CD4-positive, alpha-beta T cell treated with Interleukin-10 for 1 hour (primary cell): Measurements from ENCODE around the gene GPC6.

Experiments
- DNase-seq: peaks from one replicate; pipeline ENCODE4 v3.0.0-alpha.2; 2020

Gene GPC6

GRCh38 chr13:93753639-93754038 lies 527.0 kb downstream of the GPC6 start:
- DNase-seq: no peak

DNA sequence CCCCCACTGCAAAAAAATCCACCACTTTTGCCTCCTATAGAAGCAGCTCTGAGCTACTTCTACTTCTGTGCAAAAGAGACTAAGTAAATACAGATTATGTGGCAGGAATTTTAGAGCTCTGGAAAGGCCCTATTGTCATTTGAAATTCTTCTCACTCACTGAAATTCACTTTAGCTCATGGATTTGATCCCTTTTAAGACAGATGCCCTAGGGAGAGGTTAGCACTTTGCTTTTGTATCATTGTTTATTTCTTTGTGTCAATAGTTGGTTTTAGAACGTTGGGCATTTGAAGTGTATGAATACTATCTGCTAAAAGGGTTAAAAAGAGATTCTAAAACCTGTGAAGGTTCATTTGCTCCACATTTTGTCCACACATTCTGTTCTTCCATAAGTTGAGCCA lies 528.7 kb downstream of the GPC6 start:
- DNase-seq: no peak

- DNase-seq: no peak
These were observed 532.0 kb downstream of the GPC6 start for GRCh38 chr13:93758575-93758974.

GRCh38 chr13:93762708-93763426 lies 536.3 kb downstream of the GPC6 start:
- DNase-seq: no peak

- DNase-seq: no peak
These were observed 538.5 kb downstream of the GPC6 start for GRCh38 chr13:93765062-93765461.

GRCh38 chr13:93765811-93766210 lies 539.2 kb downstream of the GPC6 start:
- no peak for DNase-seq

DNA sequence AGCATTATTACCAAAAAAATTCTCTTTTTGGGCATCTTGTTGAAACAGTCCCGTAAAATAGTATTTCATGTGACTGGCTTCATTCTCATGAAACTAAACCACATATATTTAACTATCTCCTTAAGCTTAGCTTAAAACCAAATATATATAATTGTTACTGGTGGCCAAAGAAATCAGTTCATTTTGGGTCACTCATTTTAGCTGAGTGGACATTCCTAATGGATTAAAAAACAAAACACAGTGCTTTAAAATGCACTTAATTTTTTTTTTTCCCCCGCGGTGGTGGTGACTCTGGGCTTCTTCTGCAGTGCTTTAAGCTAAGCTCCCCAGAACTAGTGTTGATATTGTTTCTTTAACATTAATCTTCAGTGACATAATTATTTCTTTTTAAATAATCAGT lies 540.1 kb downstream of the GPC6 start:
- no peak for DNase-seq

- no peak for DNase-seq
These were observed 540.7 kb downstream of the GPC6 start for GRCh38 chr13:93767180-93767916.

- DNase-seq: no peak
These were observed 541.4 kb downstream of the GPC6 start for GRCh38 chr13:93767917-93768409.

GRCh38 chr13:93769101-93769500 lies 542.5 kb downstream of the GPC6 start:
- no peak for DNase-seq

DNA sequence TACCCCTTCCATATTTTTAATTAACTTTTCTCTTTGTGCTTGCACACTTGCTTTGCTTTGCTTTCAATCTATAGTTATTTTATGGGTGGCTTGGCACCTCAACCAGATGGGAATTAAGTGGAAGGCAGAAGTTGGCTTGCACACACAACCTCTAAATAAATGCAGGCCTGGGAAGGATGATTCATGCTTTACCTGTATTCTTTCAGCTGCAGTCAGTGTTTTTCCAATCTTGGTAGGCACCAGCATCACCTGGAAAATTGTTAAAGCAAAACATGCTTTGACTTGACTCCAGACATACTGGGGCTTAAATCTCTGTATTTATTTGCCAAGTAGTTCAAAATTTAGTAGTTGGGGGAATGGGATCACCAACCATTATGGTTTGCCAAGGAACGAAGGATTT lies 543.0 kb downstream of the GPC6 start:
- DNase-seq: no peak

DNA sequence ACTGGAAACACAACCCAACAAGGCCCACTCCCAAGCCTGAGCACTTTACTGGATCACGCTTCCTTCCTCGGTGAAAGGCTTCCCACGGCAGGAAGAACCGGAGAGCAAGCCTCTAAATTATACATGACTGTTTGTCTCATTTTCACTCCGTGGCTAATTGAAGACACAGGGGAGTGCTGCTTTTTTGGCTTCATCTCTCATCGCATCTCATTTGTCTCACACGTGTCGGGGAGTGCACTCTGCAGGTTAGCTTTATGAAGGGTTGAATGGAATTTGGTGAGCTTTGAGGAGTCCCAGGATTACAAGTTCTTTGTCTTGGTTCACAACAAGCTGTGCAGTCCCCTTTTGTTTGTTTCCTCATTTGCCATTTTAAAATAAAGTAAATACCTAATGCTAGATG lies 544.6 kb downstream of the GPC6 start:
- no peak for DNase-seq

GRCh38 chr13:93771782-93772181 lies 545.2 kb downstream of the GPC6 start:
- DNase-seq: no peak

DNA sequence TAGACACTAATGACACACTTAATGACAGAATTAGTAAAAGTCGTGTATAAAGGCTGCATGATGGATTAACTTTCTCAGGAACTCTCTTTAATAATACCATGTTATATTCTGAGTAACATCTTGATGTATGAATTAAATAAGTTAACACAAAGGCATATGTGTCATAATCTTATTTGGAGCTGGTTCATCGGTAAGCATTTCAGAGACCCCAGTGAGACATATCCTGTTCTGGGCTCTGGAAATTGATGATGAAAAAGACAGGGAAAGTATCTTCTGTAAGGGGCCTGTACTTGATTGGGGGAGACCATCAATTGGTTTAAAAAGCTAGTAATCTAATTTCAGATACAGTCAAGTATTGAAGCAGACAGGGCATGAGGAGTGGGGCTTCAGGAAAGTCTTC lies 547.9 kb downstream of the GPC6 start:
- DNase-seq: no peak

DNA sequence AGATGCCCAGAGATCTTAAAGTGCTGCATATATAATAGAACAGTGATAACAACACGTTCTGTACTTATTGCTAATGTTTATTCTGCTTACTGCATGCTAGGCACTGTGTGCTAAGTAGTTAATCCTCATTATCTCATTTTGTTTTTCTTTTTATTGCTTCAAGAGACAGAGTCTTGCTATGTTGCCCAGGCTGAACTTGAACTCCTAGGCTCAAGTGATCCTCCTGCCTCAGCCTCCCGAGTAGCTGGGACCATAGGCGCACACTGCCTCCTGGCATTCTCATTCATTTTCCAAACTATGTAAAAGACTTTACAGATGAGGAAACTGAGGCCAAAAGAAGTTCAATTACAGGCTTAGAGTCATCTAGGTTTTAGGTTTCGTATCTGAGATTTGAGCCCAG lies 548.4 kb downstream of the GPC6 start:
- DNase-seq: no peak

DNA sequence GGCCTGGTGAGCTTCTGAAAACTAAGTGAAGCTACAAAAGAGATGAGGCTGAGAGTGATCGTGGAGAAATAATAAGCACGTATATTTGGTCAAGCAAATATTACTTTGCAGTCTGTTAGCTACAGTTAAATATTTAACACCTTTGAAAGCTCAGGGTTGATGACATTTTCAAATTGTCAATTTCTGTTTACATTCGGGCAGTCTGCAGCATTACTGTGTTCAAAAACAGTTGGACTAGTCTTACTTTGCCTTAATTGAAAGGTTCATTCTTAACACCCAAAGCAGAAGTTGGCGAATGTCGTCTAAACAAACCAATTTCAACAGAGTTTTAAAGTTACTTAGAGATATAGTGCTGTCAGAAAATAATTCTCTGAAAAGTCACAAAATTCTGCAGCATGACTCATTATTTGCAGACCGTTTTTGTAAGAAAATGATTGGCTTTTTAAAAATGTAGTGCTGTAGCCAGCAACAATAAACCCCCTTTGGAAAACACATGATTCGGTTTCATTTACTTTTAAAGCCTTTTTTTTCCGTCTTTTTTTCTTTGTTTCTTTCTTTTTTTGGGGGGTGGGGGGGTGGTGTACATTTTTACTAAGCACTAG lies 549.0 kb downstream of the GPC6 start:
- DNase-seq: no peak

DNA sequence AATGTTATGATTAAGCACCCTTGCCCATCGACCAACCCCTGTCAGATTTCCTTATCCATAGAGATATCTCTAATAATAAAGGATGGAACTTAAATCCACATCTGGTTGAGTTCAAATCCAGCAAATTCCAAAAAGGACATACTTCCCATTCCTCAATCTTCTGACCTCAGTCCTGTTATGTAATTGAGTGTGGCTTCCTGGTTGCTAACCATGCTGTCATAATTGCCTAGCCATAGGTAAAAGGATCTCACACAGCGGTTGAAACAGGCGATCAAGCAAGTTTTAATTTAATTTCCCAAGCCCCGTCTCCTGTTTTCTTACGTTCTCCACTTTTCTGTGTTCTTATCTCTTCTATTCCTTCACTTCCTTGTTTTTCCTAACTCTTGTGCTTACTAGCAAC lies 550.3 kb downstream of the GPC6 start:
- no peak for DNase-seq

- no peak for DNase-seq
These were observed 550.9 kb downstream of the GPC6 start for GRCh38 chr13:93777504-93777903.

- no peak for DNase-seq
These were observed 551.9 kb downstream of the GPC6 start for GRCh38 chr13:93778548-93778947.

DNA sequence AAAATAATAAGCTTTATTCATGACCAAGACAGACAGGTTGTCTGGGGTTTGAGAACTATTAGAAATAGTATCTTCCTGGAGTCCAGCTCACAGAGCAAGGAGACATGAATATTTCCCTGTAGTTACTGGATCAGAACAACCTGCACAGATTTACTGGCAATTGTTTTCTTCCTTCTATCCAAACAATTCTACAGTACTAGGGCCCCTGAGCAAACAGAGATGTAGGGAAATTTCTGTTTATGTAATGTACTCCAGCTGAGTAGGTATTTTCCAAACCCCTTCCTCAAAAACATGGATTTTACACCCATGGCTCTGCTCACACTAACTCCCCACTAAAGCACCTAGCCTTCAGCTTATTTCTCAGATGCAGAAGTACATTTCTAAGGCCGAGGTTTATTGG lies 557.6 kb downstream of the GPC6 start:
- no peak for DNase-seq

GRCh38 chr13:93786846-93787489 lies 560.4 kb downstream of the GPC6 start:
- no peak for DNase-seq

DNA sequence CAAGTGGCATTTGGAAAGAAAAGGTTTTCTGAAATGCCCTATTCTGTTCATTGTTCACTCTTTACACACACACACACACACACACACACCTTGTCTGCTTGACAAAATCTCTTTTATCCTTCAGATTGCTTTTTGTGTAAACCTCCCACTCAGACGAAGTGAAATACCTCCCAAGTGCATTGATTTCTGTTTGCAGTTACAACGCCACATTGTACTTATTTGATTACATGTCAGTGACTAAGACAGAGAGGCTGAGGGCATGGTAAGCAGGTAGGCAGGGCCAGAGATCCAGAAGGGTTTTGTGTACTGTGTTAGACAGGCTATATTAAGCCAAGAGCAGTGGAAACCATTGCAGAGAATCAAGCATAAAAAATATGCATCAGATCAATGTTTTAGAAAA lies 561.8 kb downstream of the GPC6 start:
- no peak for DNase-seq

DNA sequence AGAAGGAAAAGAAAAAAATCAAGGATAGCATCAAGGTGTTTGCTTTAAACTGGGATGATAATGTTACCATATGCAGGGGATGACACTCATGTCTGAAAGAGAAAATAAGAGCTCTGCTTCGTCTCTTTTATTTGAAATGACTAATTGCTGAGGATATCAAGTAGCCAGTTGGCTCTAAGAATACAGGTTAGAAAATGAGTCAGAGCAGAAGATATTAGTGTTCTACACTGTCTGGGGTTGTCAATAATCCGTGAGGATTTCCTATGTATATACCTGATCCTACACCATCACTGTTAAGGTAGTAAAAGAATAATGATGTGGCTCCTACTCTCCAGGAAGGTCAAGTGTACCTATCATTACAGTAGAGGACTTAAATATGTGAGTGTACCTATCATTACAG lies 562.5 kb downstream of the GPC6 start:
- no peak for DNase-seq
